ENCODE data around the gene PWP1.

DNA sequence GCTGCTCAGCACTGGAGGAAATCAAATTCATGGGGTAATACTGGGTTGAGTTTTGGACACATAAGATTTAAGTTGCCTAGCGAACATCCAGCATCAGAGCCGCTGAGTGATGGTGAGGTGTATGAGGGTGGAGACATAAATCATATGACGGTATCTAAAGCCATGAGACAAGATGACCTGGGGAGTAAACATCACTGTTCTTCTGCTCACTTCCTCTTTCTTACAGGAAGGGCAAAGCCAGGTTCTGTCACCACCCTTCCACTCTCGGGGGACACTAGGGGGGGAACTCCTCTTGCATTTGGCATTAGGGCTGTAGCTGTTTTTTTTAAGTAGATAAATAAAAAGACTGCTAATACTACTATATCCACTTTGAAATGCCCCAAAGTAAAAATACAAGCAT is 51.3 kb downstream of the PWP1 start:
- TF ChIP-seq, protein P1, sequence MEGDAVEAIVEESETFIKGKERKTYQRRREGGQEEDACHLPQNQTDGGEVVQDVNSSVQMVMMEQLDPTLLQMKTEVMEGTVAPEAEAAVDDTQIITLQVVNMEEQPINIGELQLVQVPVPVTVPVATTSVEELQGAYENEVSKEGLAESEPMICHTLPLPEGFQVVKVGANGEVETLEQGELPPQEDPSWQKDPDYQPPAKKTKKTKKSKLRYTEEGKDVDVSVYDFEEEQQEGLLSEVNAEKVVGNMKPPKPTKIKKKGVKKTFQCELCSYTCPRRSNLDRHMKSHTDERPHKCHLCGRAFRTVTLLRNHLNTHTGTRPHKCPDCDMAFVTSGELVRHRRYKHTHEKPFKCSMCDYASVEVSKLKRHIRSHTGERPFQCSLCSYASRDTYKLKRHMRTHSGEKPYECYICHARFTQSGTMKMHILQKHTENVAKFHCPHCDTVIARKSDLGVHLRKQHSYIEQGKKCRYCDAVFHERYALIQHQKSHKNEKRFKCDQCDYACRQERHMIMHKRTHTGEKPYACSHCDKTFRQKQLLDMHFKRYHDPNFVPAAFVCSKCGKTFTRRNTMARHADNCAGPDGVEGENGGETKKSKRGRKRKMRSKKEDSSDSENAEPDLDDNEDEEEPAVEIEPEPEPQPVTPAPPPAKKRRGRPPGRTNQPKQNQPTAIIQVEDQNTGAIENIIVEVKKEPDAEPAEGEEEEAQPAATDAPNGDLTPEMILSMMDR (IDR thresholded peaks at IDR 0.05), result no peak
- no peak for TF ChIP-seq EZH2phosphoT487 (IDR thresholded peaks at IDR 0.05)
